Liver (tissue), 3 donors: ENCODE data around the gene CEMIP.

Experiments
- EGR1 ChIP-seq, 2 donors: IDR thresholded peaks; 2 replicates each; pipeline ENCODE4 v1.6.1; 2016 to 2018; ENCODE audit warnings: antibody characterized with exemption in 2 of 2, low read depth in 2 of 2
- FOXA1 ChIP-seq: IDR thresholded peaks from 2 replicates; pipeline ENCODE4 v1.6.1; 2016; ENCODE audit warnings: antibody characterized with exemption
- GABPA ChIP-seq, 2 donors: IDR thresholded peaks in 1 of 2; conservative IDR thresholded peaks in 1 of 2; 2 replicates each; pipeline ENCODE4 v1.6.1; 2016; ENCODE audit warnings: antibody characterized with exemption in 2 of 2, mild to moderate bottlenecking in 1 of 2, moderate library complexity in 1 of 2
- JUND ChIP-seq, 2 donors: IDR thresholded peaks; 2 replicates each; pipeline ENCODE4 v1.6.1; 2016; ENCODE audit warnings: antibody characterized with exemption in 2 of 2
- RAD21 ChIP-seq, 2 donors: IDR thresholded peaks; 2 replicates each; pipeline ENCODE4 v1.6.1; 2016; ENCODE audit warnings: antibody characterized with exemption in 2 of 2, mild to moderate bottlenecking in 2 of 2
- SP1 ChIP-seq: IDR thresholded peaks from 2 replicates; pipeline ENCODE4 v1.6.1; 2018; ENCODE audit warnings: antibody characterized with exemption, mild to moderate bottlenecking
- TAF1 ChIP-seq: conservative IDR thresholded peaks from 2 replicates; pipeline ENCODE4 v1.6.1; 2016; ENCODE audit warnings: antibody characterized with exemption, mild to moderate bottlenecking
- YY1 ChIP-seq: IDR thresholded peaks from 2 replicates; pipeline ENCODE4 v1.6.1; 2016; ENCODE audit warnings: antibody characterized with exemption, mild to moderate bottlenecking
- TF ChIP-seq, protein P1 (sequence below): fragments of 150-350 bp; IDR thresholded peaks from 2 replicates; pipeline ENCODE4 v1.5.1; 2017; ENCODE audit warnings: improper control_type of control experiment, low read depth, low read length; ENCODE audit not compliant: missing input control
- TF ChIP-seq, protein P2 (sequence below): IDR thresholded peaks from 2 replicates; pipeline ENCODE4 v1.6.1; 2016; ENCODE audit warnings: antibody characterized with exemption
- TF ChIP-seq, protein P3 (sequence below): IDR thresholded peaks from 2 replicates; pipeline ENCODE4 v1.6.1; 2016; ENCODE audit warnings: antibody characterized with exemption, mild to moderate bottlenecking
- donor health status: healthy.
- donor health status: healthy.

DNA sequence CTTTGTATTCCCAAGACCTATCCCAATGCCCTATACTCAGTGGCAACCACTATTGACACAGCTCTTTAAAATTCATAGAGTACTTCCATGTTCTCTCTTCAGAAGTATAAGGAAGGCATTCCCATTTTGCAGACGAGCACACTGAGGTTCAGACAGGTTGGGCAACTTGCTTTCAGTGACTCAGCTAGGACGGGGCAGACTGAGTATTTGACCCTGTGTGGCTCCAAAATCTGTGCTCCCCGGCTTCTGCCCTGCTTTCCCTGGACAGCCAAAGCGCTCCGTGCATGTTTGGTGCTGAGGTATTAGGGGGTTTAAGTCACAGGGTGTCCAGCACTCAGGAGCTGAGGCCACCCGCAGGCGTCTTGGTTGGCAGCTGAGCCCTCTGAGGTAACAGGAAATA, 59.5 kb downstream of the CEMIP start:
- TF ChIP-seq, protein P1, sequence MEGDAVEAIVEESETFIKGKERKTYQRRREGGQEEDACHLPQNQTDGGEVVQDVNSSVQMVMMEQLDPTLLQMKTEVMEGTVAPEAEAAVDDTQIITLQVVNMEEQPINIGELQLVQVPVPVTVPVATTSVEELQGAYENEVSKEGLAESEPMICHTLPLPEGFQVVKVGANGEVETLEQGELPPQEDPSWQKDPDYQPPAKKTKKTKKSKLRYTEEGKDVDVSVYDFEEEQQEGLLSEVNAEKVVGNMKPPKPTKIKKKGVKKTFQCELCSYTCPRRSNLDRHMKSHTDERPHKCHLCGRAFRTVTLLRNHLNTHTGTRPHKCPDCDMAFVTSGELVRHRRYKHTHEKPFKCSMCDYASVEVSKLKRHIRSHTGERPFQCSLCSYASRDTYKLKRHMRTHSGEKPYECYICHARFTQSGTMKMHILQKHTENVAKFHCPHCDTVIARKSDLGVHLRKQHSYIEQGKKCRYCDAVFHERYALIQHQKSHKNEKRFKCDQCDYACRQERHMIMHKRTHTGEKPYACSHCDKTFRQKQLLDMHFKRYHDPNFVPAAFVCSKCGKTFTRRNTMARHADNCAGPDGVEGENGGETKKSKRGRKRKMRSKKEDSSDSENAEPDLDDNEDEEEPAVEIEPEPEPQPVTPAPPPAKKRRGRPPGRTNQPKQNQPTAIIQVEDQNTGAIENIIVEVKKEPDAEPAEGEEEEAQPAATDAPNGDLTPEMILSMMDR, result no peak
- no peak for TF ChIP-seq RAD21 (IDR thresholded peaks at IDR 0.05)
- TF ChIP-seq TAF1, result no peak
- no peak for TF ChIP-seq GABPA (IDR thresholded peaks at IDR 0.05 in 1 of 2, conservative IDR thresholded peaks at IDR 0.05 in 1 of 2)
- no peak for TF ChIP-seq EGR1 (IDR thresholded peaks at IDR 0.05; ENCODE audit: low read depth in 2 of 2)
- TF ChIP-seq SP1, result no peak
- TF ChIP-seq FOXA1, result no peak
- no peak for TF ChIP-seq YY1
- TF ChIP-seq, protein P2, sequence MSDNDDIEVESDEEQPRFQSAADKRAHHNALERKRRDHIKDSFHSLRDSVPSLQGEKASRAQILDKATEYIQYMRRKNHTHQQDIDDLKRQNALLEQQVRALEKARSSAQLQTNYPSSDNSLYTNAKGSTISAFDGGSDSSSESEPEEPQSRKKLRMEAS, result no peak
- TF ChIP-seq JUND (IDR thresholded peaks at IDR 0.05), result no peak
- TF ChIP-seq, protein P3, sequence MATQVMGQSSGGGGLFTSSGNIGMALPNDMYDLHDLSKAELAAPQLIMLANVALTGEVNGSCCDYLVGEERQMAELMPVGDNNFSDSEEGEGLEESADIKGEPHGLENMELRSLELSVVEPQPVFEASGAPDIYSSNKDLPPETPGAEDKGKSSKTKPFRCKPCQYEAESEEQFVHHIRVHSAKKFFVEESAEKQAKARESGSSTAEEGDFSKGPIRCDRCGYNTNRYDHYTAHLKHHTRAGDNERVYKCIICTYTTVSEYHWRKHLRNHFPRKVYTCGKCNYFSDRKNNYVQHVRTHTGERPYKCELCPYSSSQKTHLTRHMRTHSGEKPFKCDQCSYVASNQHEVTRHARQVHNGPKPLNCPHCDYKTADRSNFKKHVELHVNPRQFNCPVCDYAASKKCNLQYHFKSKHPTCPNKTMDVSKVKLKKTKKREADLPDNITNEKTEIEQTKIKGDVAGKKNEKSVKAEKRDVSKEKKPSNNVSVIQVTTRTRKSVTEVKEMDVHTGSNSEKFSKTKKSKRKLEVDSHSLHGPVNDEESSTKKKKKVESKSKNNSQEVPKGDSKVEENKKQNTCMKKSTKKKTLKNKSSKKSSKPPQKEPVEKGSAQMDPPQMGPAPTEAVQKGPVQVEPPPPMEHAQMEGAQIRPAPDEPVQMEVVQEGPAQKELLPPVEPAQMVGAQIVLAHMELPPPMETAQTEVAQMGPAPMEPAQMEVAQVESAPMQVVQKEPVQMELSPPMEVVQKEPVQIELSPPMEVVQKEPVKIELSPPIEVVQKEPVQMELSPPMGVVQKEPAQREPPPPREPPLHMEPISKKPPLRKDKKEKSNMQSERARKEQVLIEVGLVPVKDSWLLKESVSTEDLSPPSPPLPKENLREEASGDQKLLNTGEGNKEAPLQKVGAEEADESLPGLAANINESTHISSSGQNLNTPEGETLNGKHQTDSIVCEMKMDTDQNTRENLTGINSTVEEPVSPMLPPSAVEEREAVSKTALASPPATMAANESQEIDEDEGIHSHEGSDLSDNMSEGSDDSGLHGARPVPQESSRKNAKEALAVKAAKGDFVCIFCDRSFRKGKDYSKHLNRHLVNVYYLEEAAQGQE, result no peak
